Coronary artery (tissue), 2 donors: ENCODE measurements around the gene UTF1.

Source experiments
- DNase-seq: peaks from one replicate; pipeline ENCODE4 v3.0.0-alpha.2; 2017; ENCODE audit warnings: low spot score
- H3K27ac ChIP-seq, 2 donors: fragments of 200-600 bp; sonication (generic); one replicate each; pipeline ENCODE4 v1.5.1; 2016 to 2019
- H3K4me3 ChIP-seq: fragments of 200-600 bp; sonication (generic); 2 replicates; pipeline ENCODE4 v1.5.1; 2016; ENCODE audit warnings: mild to moderate bottlenecking, moderate library complexity
- TF ChIP-seq, protein P1 (sequence below): fragments of 200-600 bp; sonication (generic); IDR thresholded peaks from one replicate; pipeline ENCODE4 v1.5.1; 2019; ENCODE audit warnings: antibody characterized with exemption

UTF1 gene

DNA sequence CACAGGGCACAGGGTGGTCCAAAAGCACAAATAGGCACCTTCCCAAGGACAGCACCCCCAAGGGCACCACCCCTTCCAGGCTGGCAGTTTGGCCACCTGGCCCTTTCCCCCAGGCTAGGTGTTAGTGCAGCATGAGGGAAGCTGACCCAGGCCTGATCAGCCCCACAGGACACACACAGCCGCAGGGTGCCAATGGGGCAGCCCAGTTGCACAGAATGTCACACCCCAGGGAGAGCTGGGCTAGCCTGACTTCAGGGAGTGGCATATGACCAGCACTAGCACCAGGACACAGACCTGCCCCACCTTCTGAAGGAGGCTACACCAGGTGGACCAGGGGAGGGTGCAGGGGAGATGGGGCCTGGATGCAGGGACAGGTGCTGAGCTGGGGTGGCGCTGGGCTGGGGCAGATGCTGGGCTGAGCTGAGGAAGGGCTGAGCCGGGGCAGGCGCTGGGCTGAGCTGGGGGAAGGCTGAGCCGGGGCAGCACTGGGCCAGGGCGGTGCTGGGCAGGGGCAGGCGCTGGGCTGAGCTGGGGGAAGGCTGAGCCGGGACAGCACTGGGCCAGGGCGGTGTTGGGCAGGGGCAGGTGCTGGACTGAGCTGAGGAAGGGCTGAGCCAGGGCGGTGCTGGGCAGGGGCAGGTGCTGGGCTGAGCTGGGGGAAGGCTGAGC is 50.5 kb downstream of the UTF1 start:
- TF ChIP-seq, protein P1, sequence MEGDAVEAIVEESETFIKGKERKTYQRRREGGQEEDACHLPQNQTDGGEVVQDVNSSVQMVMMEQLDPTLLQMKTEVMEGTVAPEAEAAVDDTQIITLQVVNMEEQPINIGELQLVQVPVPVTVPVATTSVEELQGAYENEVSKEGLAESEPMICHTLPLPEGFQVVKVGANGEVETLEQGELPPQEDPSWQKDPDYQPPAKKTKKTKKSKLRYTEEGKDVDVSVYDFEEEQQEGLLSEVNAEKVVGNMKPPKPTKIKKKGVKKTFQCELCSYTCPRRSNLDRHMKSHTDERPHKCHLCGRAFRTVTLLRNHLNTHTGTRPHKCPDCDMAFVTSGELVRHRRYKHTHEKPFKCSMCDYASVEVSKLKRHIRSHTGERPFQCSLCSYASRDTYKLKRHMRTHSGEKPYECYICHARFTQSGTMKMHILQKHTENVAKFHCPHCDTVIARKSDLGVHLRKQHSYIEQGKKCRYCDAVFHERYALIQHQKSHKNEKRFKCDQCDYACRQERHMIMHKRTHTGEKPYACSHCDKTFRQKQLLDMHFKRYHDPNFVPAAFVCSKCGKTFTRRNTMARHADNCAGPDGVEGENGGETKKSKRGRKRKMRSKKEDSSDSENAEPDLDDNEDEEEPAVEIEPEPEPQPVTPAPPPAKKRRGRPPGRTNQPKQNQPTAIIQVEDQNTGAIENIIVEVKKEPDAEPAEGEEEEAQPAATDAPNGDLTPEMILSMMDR: no peak
- H3K4me3 ChIP-seq: no peak overlapping the region
- no peak for DNase-seq
- H3K27ac ChIP-seq: no peak overlapping the region

DNA sequence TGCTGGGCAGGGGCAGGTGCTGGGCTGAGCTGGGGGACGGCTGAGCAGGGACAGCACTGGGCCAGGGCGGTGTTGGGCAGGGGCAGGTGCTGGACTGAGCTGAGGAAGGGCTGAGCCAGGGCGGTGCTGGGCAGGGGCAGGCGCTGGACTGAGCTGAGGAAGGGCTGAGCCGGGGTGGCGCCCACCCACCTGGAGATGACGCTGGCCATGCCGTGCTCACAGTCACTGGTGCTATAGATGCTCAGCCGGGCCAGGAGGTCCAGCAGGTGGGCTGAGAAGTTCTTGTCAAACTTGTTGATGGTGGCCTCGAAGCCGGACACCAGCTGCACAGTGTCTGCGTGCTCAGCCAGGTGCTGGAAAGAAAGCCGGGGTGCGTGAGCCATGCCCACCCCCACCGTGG is 51.1 kb downstream of the UTF1 start:
- DNase-seq: no peak
- Histone ChIP-seq H3K27ac (no peak overlapping the region), H3K4me3 (no peak overlapping the region)
- TF ChIP-seq, protein P1: no peak
